PC-9 (cell line): Measurements from ENCODE around the gene APLF.

Experiments used
- EZH2 ChIP-seq: fragments of 200-600 bp; sonication (generic); IDR thresholded peaks from 2 replicates; pipeline ENCODE4 v1.8.0; 2017; ENCODE audit warnings: antibody characterized with exemption, low read depth
- TF ChIP-seq, protein P1 (sequence below): fragments of 200-600 bp; sonication (generic); conservative IDR thresholded peaks from 2 replicates; pipeline ENCODE4 v1.6.1; 2017; ENCODE audit warnings: mixed run types, antibody characterized with exemption, mild to moderate bottlenecking, moderate library complexity

GRCh38 chr2:68505603-68506159, 38.3 kb downstream of the APLF start:
- TF ChIP-seq, protein P1, sequence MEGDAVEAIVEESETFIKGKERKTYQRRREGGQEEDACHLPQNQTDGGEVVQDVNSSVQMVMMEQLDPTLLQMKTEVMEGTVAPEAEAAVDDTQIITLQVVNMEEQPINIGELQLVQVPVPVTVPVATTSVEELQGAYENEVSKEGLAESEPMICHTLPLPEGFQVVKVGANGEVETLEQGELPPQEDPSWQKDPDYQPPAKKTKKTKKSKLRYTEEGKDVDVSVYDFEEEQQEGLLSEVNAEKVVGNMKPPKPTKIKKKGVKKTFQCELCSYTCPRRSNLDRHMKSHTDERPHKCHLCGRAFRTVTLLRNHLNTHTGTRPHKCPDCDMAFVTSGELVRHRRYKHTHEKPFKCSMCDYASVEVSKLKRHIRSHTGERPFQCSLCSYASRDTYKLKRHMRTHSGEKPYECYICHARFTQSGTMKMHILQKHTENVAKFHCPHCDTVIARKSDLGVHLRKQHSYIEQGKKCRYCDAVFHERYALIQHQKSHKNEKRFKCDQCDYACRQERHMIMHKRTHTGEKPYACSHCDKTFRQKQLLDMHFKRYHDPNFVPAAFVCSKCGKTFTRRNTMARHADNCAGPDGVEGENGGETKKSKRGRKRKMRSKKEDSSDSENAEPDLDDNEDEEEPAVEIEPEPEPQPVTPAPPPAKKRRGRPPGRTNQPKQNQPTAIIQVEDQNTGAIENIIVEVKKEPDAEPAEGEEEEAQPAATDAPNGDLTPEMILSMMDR, result no peak
- no peak for TF ChIP-seq EZH2
